HG03520 (cell line): ENCODE measurements around the gene DUSP28.

Experiments used
- ATAC-seq: cut with Tn5 transposase; IDR thresholded peaks from one replicate; pipeline ENCODE4 v1.9.1; 2021; ENCODE audit warnings: mild to moderate bottlenecking, moderate library complexity; ENCODE audit not compliant: unreplicated experiment

DUSP28 gene

GRCh38 chr2:240571314-240571973 is 11.3 kb downstream of the DUSP28 start:
- no peak for ATAC-seq

DNA sequence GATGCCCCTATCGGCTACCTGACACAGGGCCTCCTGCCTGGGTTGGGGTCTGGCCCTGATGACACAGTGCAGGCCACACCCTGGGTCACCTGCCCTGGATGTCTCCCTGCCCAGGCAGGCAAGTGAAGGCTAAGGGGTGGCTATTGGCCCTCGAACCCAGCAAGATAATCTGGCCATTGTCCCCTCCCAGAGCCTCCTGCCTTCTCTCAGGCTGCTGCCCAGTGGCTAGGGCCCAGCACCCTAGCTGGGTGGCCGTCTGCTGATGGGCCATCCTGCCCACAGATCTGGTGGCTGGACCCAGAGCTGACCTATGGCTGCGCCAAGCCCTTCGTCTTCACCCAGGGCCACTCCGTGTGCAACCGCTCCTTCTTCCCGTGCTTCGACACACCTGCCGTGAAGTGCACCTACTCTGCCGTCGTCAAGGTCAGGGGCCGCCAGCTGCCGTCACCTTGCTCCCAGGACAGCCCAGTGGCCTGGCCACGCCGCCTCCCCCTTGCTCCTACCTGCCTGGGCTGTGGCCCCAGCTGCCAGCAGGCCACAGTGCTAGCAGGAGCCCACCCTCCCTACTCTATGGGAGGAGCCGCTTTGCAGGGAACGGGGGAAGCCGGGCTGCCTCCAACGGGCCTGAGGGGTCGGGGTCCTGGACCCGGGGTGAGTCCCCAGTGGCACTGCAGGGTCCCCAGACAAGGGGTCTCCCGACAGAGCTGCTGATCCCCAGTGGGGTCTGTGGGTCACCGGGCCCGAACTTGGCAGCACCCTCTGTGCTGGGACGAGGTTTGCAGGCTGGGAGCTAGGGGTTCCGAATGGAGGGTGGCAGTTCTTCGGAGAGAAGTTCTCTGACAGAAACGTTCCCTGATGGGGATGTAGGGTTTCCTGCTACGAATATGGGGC is 12.2 kb downstream of the DUSP28 start:
- ATAC-seq, result no peak

DNA sequence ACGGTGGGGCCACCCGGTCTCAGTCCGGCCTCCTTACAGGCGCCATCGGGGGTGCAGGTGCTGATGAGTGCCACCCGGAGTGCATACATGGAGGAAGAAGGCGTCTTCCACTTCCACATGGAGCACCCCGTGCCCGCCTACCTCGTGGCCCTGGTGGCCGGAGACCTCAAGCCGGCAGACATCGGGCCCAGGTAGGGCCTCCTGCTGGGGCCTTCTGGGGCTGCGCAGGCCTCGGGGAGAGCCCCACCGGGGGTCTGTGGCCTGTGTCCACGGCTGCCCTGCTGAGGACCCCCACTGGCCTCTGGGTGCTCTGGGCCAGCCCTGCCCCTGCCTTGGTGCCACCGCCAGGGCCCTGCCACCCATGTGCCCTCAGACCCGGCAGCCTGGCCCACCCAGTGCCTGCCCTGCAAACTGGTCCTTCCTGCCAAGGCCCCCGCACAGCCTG is 12.9 kb downstream of the DUSP28 start:
- no peak for ATAC-seq

- ATAC-seq, result no peak
Measured at GRCh38 chr2:240573516-240574385, 13.6 kb downstream of the DUSP28 start.

GRCh38 chr2:240574386-240575100 is 14.4 kb downstream of the DUSP28 start:
- no peak for ATAC-seq

DNA sequence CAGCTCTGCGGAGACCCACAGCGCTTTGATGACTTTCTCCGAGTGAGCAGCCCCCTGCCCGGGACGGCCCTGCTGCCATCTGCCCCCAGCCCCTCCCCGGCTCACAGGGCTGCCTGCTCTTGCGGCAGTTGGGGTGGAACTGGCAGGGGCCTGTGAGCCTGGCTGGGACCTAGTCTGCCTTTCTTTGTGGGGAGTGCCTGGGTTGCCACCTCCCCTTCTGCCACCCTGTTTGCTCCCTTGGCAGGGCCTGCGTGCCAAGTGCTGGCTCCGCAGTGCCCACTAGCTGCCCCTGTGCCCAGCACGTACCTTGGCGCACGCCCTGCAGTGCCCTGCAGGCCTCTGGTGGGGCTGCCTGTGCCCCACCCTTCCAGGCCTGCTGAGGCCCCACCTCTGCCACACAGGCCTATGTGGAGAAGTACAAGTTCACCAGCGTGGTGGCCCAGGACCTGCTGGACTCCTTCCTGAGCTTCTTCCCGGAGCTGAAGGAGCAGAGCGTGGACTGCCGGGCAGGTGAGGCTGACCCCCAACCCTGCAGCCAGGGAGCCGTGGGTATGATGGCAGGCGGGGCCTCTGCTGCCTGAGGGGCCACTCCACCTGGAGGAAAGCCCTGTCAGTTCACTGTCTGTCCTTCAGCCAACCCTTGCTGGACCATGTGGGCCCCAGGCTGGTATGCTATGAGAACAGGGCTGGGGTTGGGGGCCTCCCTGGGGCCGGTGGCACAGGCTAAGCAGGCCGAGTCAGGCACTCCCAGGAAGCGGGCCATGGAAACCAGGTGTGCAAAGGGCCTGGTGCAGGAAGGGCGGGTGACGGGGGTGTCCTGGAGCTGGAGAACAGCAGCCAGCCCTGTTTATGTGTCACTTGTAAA is 15.2 kb downstream of the DUSP28 start:
- no peak for ATAC-seq

DNA sequence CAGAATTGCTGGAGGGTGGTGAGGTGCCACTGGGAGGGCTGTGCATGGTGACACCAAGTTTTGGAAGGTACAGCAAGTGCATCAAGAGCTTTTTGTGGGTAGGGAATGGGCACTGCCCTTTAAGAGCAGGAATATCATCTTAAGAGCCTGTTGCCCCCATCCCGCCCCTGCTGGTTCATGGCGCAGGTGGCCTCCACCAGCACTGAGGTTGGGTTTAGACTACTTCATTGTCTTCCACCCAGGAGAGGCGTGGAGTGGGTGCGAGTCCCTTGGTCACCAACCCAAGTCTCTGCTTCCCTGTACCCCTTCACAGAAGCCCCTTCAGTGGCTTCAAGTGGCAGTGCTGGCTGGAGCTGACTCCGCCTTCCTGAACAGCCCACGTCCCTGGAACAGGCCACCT is 15.9 kb downstream of the DUSP28 start:
- ATAC-seq, result no peak

- ATAC-seq, result no peak
Measured at GRCh38 chr2:240576436-240577205, 16.5 kb downstream of the DUSP28 start.

DNA sequence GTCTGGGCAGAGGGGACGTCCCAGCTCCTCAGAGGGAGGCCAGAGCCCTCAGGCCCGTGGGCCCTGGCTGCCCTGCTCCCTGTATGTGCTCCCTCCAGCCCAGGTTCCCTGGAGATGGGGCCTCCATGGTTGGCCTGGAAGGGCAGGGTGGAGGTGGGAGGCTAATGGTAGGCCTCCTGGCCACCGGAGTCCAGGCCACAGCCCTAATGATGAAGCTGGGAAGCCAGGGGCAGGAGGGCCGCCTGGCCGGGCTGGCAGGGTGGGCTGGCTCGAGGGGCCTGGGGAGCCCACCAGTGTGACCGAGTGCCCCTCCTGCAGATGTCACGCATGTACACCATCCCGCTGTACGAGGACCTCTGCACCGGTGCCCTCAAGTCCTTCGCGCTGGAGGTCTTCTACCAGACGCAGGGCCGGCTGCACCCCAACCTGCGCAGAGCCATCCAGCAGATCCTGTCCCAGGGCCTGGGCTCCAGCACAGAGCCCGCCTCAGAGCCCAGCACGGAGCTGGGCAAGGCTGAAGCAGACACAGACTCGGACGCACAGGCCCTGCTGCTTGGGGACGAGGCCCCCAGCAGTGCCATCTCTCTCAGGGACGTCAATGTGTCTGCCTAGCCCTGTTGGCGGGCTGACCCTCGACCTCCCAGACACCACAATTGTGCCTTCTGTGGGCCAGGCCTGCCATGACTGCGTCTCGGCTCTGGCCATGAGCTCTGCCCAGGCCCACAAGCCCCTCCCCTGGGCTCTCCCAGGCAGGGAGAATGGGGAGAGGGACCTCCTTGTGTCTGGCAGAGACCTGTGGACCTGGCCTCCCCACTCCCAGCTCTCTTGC is 17.3 kb downstream of the DUSP28 start:
- ATAC-seq, result no peak

DNA sequence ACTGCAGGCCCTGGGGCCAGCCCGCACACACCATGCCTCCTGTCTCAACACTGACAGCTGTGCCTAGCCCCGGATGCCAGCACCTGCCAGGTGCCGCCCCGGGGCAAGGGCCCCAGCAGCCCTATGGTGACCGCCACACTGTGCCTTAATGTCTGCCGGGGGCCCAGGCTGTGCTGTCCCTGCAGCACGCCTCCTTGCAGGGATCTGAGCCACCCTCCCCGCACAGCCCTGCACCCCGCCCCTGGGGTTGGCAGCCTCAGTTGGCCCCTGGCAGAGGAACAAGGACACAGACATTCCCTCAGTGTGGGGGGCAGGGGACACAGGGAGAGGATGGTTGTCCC is 17.9 kb downstream of the DUSP28 start:
- no peak for ATAC-seq

- ATAC-seq, result no peak
Measured at GRCh38 chr2:240578488-240578887, 18.3 kb downstream of the DUSP28 start.

GRCh38 chr2:240579071-240579762 is 19.1 kb downstream of the DUSP28 start:
- ATAC-seq, result no peak

DNA sequence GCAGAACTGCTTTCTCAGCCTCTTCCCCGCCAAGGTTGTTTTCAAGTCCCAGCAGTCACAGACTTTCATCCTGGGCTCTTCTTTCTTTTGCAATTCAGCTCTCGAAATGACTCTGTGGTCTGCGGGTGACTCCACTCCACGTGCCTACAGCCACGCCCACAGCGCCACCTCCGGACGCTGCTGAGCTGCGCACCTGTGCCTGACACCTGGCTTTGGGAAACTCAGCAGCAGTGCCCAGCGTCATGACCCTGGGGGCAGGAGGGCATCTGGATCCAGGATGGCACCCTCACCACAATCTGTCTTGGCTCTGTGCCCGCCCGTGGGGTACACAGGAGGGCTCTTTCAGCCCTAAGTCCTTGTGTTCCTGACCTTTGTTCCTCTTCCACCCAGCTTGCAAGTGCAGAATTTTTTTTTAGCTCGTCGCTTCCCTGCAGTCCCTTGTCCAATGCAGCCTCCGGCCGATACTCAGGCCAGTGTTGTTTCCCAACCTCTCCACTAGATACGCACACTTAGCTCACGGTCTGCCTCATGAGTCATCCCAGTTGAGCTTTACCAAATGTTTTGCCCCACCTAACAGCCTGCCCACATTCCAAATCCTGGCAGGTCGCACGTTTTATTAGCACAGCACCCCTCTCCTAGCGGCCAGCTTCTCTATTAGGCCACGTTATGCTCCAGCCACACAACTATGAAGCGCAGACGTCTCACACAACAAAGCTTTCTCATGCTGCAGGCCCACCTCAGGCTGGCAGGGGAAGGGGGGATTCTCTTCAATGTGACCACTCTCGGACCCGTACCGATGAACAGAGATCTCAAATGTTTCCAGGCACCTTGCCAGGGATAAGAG is 19.8 kb downstream of the DUSP28 start:
- peak; percentile 42 for ATAC-seq

DNA sequence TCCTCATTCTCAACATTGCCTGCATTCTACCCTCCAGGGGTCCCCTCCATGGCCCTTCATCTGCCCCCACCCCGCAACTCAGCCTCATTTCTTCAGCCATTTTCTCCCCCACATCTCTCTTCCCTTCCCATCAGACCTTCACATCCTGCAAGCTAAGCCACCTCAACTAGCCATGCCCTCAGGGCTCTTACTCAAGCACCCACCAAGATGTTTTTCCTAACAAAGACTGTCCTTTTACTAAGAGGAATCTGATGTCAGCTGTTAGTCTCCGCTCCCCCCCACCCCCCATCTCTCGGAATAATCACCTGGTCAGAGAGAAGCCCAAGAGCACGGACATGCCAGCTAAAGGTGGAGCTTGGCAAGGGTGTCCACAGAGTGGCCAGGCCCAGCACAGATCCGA is 21.7 kb downstream of the DUSP28 start:
- ATAC-seq, result no peak

DNA sequence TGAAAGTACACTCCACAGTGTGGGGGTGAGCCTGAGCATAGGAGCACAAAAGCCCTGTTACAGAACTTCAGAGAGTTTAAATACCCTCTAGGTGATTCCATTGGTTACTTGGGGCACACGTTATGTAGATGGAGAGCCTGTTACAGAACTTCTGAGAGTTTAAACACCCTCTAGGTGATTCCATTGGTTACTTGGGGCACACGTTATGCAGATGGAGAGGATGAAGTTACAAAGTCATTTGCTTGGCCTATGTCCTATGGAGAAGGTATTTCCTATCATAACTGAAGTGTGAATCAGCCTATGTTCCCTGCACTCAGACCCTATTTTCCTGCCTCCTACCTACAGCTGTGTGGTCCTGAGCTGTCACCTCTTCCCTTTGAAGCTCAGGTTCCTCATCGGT is 22.6 kb downstream of the DUSP28 start:
- ATAC-seq, result no peak

GRCh38 chr2:240583774-240584173 is 23.6 kb downstream of the DUSP28 start:
- ATAC-seq, result no peak
